ENCODE measurements around the gene SNCAIP.

SNCAIP gene

DNA sequence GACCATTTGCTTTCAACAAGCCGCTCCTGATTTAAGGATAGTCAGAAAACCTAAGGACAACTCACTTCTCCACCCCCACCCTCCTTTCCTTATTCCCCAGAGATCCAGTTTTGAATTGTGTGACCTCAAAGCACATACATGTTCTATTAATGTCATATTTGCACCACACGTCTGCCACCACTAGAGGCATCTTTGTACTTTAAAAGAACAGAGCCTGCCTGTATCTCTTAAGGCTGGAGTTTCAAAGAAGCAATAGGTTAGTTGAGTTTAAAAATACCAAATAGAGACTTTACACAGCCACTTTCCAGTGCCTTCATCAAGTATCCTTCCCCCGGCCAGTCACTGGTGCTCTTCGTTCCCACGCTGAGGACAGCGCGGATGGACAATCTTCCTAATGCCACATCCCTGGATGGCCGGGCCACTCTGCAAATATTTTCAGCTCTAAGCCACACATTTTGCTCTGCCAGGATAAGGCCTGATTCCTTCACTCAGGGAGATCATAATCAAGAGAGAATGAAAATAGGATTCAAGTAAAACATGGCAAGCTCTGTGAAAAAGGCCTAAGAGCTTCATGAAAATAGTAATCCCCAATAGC lies 146.3 kb downstream of the SNCAIP start:
- H2AFZ ChIP-seq: no peak overlapping the region
- no peak overlapping the region for H3K27ac ChIP-seq
- no peak overlapping the region for H3K4me3 ChIP-seq (ENCODE audit: low read depth, low read length)
- no peaks in the 10 kb centered on the region for H3K9me3 ChIP-seq (ENCODE audit: control insufficient read depth, low read length)
- no peak overlapping the region for H3K9ac ChIP-seq
- TF ChIP-seq, protein P1, sequence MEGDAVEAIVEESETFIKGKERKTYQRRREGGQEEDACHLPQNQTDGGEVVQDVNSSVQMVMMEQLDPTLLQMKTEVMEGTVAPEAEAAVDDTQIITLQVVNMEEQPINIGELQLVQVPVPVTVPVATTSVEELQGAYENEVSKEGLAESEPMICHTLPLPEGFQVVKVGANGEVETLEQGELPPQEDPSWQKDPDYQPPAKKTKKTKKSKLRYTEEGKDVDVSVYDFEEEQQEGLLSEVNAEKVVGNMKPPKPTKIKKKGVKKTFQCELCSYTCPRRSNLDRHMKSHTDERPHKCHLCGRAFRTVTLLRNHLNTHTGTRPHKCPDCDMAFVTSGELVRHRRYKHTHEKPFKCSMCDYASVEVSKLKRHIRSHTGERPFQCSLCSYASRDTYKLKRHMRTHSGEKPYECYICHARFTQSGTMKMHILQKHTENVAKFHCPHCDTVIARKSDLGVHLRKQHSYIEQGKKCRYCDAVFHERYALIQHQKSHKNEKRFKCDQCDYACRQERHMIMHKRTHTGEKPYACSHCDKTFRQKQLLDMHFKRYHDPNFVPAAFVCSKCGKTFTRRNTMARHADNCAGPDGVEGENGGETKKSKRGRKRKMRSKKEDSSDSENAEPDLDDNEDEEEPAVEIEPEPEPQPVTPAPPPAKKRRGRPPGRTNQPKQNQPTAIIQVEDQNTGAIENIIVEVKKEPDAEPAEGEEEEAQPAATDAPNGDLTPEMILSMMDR (IDR thresholded peaks at IDR 0.05): peak; percentile 32
- no peaks in the 10 kb centered on the region for H3K27me3 ChIP-seq (ENCODE audit: control insufficient read depth, insufficient read depth, low read length)
- H3K36me3 ChIP-seq (ENCODE audit: control insufficient read depth, insufficient read depth, low read length): no peaks in the 10 kb centered on the region
- no peak overlapping the region for H3K4me2 ChIP-seq (ENCODE audit: low read length)
- H3K4me1 ChIP-seq: no peaks in the 10 kb centered on the region
- no peaks in the 10 kb centered on the region for H3K79me2 ChIP-seq

DNA sequence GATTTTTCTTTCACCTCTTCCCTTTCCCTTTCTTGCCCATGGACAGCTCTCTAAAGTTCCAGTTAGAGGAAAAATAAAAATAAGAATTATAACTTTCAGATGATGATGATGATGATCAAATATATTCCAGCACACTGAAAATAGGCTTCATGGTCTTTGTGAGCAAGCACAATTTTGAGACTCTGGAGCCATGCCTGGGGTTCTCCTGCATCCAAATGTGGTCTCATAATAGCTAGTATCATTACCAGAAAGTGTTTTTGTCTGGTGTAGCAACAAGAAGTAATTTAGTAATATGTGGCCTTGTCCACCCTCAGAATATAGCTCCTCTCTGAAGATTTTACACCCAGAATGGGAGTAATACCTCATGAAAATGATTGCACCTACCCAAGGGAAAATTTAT lies 150.4 kb downstream of the SNCAIP start:
- no peaks in the 10 kb centered on the region for H3K27me3 ChIP-seq (ENCODE audit: control insufficient read depth, insufficient read depth, low read length)
- no peaks in the 10 kb centered on the region for H3K79me2 ChIP-seq
- TF ChIP-seq, protein P1 (IDR thresholded peaks at IDR 0.05): no peak
- no peak overlapping the region for H3K27ac ChIP-seq
- no peak overlapping the region for H3K4me3 ChIP-seq (ENCODE audit: low read depth, low read length)
- no peak overlapping the region for H3K9ac ChIP-seq
- no peak overlapping the region for H3K4me2 ChIP-seq (ENCODE audit: low read length)
- H3K4me1 ChIP-seq: no peaks in the 10 kb centered on the region
- no peaks in the 10 kb centered on the region for H3K9me3 ChIP-seq (ENCODE audit: control insufficient read depth, low read length)
- no peak overlapping the region for H2AFZ ChIP-seq
- H3K36me3 ChIP-seq (ENCODE audit: control insufficient read depth, insufficient read depth, low read length): no peaks in the 10 kb centered on the region

DNA sequence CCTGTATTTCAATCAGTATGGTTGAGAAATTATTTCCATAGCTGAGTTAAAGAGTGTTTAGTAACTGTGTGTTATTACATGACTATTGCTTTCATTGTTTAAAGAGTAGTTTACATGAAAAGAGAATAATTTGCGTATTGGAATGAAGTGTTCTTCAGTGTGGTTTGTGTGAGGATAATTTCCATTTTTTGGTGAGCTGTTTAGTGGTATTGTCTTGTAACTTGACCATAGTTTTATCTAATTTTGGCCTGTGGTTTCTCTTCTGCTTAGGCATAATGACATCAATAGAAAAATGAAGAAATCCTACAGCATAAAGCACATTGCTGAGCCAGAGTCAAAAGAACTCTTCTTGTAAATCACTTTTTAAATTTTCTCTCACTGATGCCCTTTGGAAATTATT lies 151.2 kb downstream of the SNCAIP start:
- Histone ChIP-seq H3K36me3 (ENCODE audit: control insufficient read depth, insufficient read depth, low read length) (no peaks in the 10 kb centered on the region), H3K4me2 (ENCODE audit: low read length) (no peak overlapping the region), H3K4me3 (ENCODE audit: low read depth, low read length) (no peak overlapping the region), H3K4me1 (no peaks in the 10 kb centered on the region), H3K79me2 (no peaks in the 10 kb centered on the region), H3K27ac (no peak overlapping the region), H2AFZ (no peak overlapping the region), H3K9ac (no peak overlapping the region), H3K9me3 (ENCODE audit: control insufficient read depth, low read length) (no peaks in the 10 kb centered on the region), H3K27me3 (ENCODE audit: control insufficient read depth, insufficient read depth, low read length) (no peaks in the 10 kb centered on the region)
- TF ChIP-seq, protein P1 (IDR thresholded peaks at IDR 0.05): no peak

DNA sequence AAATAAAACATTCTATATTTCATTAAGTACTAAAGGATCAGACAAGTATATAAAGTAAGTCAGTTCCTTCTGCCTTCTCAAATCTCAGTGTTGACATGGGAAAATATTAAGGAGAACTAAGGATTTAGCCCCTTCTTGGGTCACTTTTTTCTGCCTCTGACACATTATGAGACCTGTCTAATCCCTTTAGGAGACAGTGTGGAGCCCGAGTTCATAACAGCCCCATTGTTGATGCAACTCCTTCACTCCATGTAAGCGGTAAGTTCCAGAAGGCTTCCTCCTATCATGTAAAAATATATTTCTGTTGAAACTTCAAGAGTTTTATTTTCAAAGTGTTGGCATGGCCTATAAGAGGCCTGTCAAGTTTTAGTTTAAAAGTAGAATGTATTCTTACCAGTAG lies 152.2 kb downstream of the SNCAIP start:
- Histone ChIP-seq H3K9ac (no peak overlapping the region), H3K27ac (no peak overlapping the region), H3K4me1 (no peaks in the 10 kb centered on the region), H3K4me3 (ENCODE audit: low read depth, low read length) (no peak overlapping the region), H2AFZ (no peak overlapping the region), H3K9me3 (ENCODE audit: control insufficient read depth, low read length) (no peaks in the 10 kb centered on the region), H3K4me2 (ENCODE audit: low read length) (no peak overlapping the region), H3K79me2 (no peaks in the 10 kb centered on the region), H3K36me3 (ENCODE audit: control insufficient read depth, insufficient read depth, low read length) (no peaks in the 10 kb centered on the region), H3K27me3 (ENCODE audit: control insufficient read depth, insufficient read depth, low read length) (no peaks in the 10 kb centered on the region)
- TF ChIP-seq, protein P1 (IDR thresholded peaks at IDR 0.05): no peak

DNA sequence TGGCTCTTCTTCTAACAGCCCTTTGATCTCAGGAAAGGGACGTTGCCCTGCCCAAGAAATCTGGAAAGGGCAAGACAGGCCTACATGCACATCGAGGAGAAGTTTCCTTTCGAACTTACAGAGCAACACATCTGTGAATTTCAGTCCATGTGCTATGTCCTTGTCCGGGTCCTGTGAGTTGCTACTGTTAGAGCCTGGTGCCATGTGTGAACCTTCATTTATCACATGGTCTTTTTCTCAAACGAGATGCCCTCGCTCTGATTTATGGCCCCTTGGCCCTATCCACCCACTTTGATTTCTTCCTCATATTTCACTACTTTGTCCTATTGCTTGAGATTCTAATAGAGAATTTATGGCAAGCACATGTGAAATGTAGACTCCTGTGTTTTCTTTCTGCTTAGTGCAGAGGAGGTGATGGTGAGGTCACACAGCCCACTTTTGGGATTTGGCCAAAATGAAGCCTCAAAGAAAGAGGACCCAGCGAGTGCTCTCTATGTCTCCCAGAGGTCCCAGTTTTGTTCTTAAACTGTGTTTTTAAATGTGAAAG lies 153.1 kb downstream of the SNCAIP start:
- H3K27me3 ChIP-seq (ENCODE audit: control insufficient read depth, insufficient read depth, low read length): no peaks in the 10 kb centered on the region
- TF ChIP-seq, protein P1 (IDR thresholded peaks at IDR 0.05): no peak
- no peak overlapping the region for H3K27ac ChIP-seq
- no peaks in the 10 kb centered on the region for H3K4me1 ChIP-seq
- H3K79me2 ChIP-seq: no peaks in the 10 kb centered on the region
- H3K4me3 ChIP-seq (ENCODE audit: low read depth, low read length): no peak overlapping the region
- no peak overlapping the region for H3K4me2 ChIP-seq (ENCODE audit: low read length)
- H3K36me3 ChIP-seq (ENCODE audit: control insufficient read depth, insufficient read depth, low read length): no peaks in the 10 kb centered on the region
- H3K9ac ChIP-seq: no peak overlapping the region
- no peak overlapping the region for H2AFZ ChIP-seq
- H3K9me3 ChIP-seq (ENCODE audit: control insufficient read depth, low read length): no peaks in the 10 kb centered on the region

All from parathyroid adenoma (tissue), 2 donors.